ACC112 (cell line): ENCODE measurements around the gene ERRFI1.
"Not testable (repeated sequence)": the region's sequence is repeated elsewhere in the genome, so short reads cannot be mapped to it uniquely, and the experiment has no call there.

Experiments used
- H2AFZ ChIP-seq: fragments of 200-600 bp; sonication (generic); one replicate; pipeline ENCODE4 v1.6.0; 2017; ENCODE audit warnings: antibody characterized with exemption, low read length; ENCODE audit not compliant: unreplicated experiment
- H3K27ac ChIP-seq: fragments of 200-600 bp; sonication (generic); 2 replicates; pipeline ENCODE4 v1.5.1; 2014; ENCODE audit warnings: low read depth, mild to moderate bottlenecking, antibody characterized with exemption, low read length, moderate library complexity
- H3K27me3 ChIP-seq: fragments of 200-600 bp; sonication (generic); 2 replicates; pipeline ENCODE4 v1.6.1; 2014; ENCODE audit warnings: mild to moderate bottlenecking, antibody characterized with exemption, low read length, moderate library complexity, mixed read lengths; ENCODE audit not compliant: insufficient read depth
- H3K36me3 ChIP-seq: fragments of 200-600 bp; sonication (generic); 2 replicates; pipeline ENCODE4 v1.6.1; 2016; ENCODE audit warnings: mild to moderate bottlenecking, antibody characterized with exemption, low read length, moderate library complexity, mixed read lengths; ENCODE audit not compliant: insufficient read depth
- H3K4me1 ChIP-seq: fragments of 200-600 bp; sonication (generic); one replicate; pipeline ENCODE4 v1.6.1; 2016; ENCODE audit warnings: low read length, mixed read lengths; ENCODE audit not compliant: insufficient read depth, unreplicated experiment, control insufficient read depth
- H3K4me3 ChIP-seq: fragments of 200-600 bp; sonication (generic); 2 replicates; pipeline ENCODE4 v1.5.1; 2014; ENCODE audit warnings: mild to moderate bottlenecking, low read depth, low read length
- H3K79me2 ChIP-seq: fragments of 200-600 bp; sonication (generic); one replicate; pipeline ENCODE4 v1.6.0; 2016; ENCODE audit warnings: low read length; ENCODE audit not compliant: control insufficient read depth, unreplicated experiment, insufficient read depth

ERRFI1 gene

GRCh38 chr1:7967196-7967595, 58.9 kb downstream of the ERRFI1 start:
- Histone ChIP-seq H2AFZ (no peak overlapping the region), H3K79me2 (peaks cover 53% of the 10 kb centered on the region), H3K4me1 (peaks cover 11% of the 10 kb centered on the region), H3K27ac (no peak overlapping the region), H3K4me3 (no peak overlapping the region), H3K27me3 (no peaks in the 10 kb centered on the region), H3K36me3 (peaks cover 54% of the 10 kb centered on the region)

GRCh38 chr1:7964476-7964875, 61.6 kb downstream of the ERRFI1 start:
- H3K4me1 ChIP-seq, result peaks cover 11% of the 10 kb centered on the region
- no peak overlapping the region for H2AFZ ChIP-seq
- peaks cover 66% of the 10 kb centered on the region for H3K79me2 ChIP-seq
- peaks cover 39% of the 10 kb centered on the region for H3K36me3 ChIP-seq
- H3K27me3 ChIP-seq, result no peaks in the 10 kb centered on the region
- H3K4me3 ChIP-seq, result no peak overlapping the region
- H3K27ac ChIP-seq, result no peak overlapping the region

GRCh38 chr1:7963841-7964240, 62.3 kb downstream of the ERRFI1 start:
- H3K27me3 ChIP-seq, H3K4me3 ChIP-seq, H2AFZ ChIP-seq, H3K27ac ChIP-seq: not testable (repeated sequence)
- peaks cover 66% of the 10 kb centered on the region for H3K79me2 ChIP-seq
- H3K4me1 ChIP-seq, result peaks cover 11% of the 10 kb centered on the region
- H3K36me3 ChIP-seq, result peaks cover 35% of the 10 kb centered on the region

GRCh38 chr1:7963378-7963730, 62.8 kb downstream of the ERRFI1 start:
- not testable (repeated sequence) for H2AFZ ChIP-seq, H3K4me3 ChIP-seq, H3K27ac ChIP-seq, H3K27me3 ChIP-seq
- H3K36me3 ChIP-seq, result peaks cover 34% of the 10 kb centered on the region
- peaks cover 66% of the 10 kb centered on the region for H3K79me2 ChIP-seq
- peaks cover 11% of the 10 kb centered on the region for H3K4me1 ChIP-seq

- Histone ChIP-seq H3K79me2 (peaks cover 66% of the 10 kb centered on the region), H3K27ac (peak overlapping the region; percentile 86), H2AFZ (no peak overlapping the region), H3K4me3 (peak overlapping the region; percentile 94), H3K4me1 (peaks cover 11% of the 10 kb centered on the region), H3K27me3 (no peaks in the 10 kb centered on the region), H3K36me3 (peaks cover 34% of the 10 kb centered on the region)
Measured at GRCh38 chr1:7962636-7963377, 63.3 kb downstream of the ERRFI1 start.

GRCh38 chr1:7962014-7962335, 64.1 kb downstream of the ERRFI1 start:
- Histone ChIP-seq H3K4me3 (peak overlapping the region; percentile 94), H3K27ac (peak overlapping the region; percentile 86), H3K27me3 (no peaks in the 10 kb centered on the region), H2AFZ (peak overlapping the region; percentile 84), H3K79me2 (peaks cover 58% of the 10 kb centered on the region), H3K36me3 (peaks cover 31% of the 10 kb centered on the region), H3K4me1 (peaks cover 11% of the 10 kb centered on the region)
